Right ventricle myocardium superior (tissue), 1 donor: ENCODE data around the gene THSD4. TPM values are rescaled to one million over a fixed set of nuclear protein-coding genes. Genes with fewer than 3 reads are reported as not detected.
A peak's percentile ranks its signal among the peaks of the same experiment; 100 is the strongest.
"Not testable (repeated sequence)": the region's sequence is repeated elsewhere in the genome, so short reads cannot be mapped to it uniquely, and the experiment has no call there.

Experiments
- ATAC-seq: fragments of 200-7000 bp; cut with Tn5 transposase; one replicate; pipeline ENCODE4 v1.9.1; 2020; ENCODE audit warnings: mild to moderate bottlenecking; ENCODE audit not compliant: poor library complexity
- DNase-seq: peaks from one replicate; pipeline ENCODE4 v3.0.0-alpha.2; 2020
- intact Hi-C: fragments of 100-400 bp; cut with DNase I; formaldehyde crosslinking; loops from one replicate; pipeline ENCODE4 v1.11.2; 2022
- total RNA-seq: library from RNA; stranded (reverse); fragmentation: NEBNext Ultra II Directional; extraction: Animal tissue kit (Norgen Biotek cat#: 25700); gene quantifications from one replicate; pipeline ENCODE4 v1.2.1, GENCODE V29; 2021
- donor health status: DM: no; HTN: yes; CAD: no; lungs with severe emphysema.

Gene THSD4
- total RNA-seq, 1 donor from 2014 or later: 75.6 TPM

- intact Hi-C loops: no loop called here
- ATAC-seq (peak; percentile 12), DNase-seq (no peak)
Measured at GRCh38 chr15:71364117-71364584, 248.9 kb downstream of the THSD4 start.

- no peak for DNase-seq
- intact Hi-C loops: no loop called here
- ATAC-seq: no peak
Measured at GRCh38 chr15:71366522-71366921, 251.3 kb downstream of the THSD4 start.

GRCh38 chr15:71366926-71367325, 251.7 kb downstream of the THSD4 start:
- DNase-seq (no peak), ATAC-seq (peak; percentile 25)
- intact Hi-C loops: no loop called here

- intact Hi-C loops, ATAC-seq, DNase-seq: not testable (repeated sequence)
Measured at GRCh38 chr15:71367737-71368136, 252.5 kb downstream of the THSD4 start.

GRCh38 chr15:71372769-71373168, 257.5 kb downstream of the THSD4 start:
- ATAC-seq, intact Hi-C loops, DNase-seq: not testable (repeated sequence)

- ATAC-seq (peak; percentile 75), DNase-seq (no peak)
- intact Hi-C loops: no loop called here
Measured at GRCh38 chr15:71373917-71374316, 258.6 kb downstream of the THSD4 start.

GRCh38 chr15:71374607-71375352, 259.5 kb downstream of the THSD4 start:
- ATAC-seq (peak; percentile 47), DNase-seq (no peak)
- intact Hi-C loops: no loop called here

- DNase-seq (no peak), ATAC-seq (no peak)
- intact Hi-C loops: no loop called here
Measured at GRCh38 chr15:71375934-71376333, 260.7 kb downstream of the THSD4 start.

GRCh38 chr15:71379893-71380292, 264.6 kb downstream of the THSD4 start:
- DNase-seq: no peak
- ATAC-seq: no peak
- intact Hi-C loops: no loop called here

GRCh38 chr15:71380345-71380744, 265.1 kb downstream of the THSD4 start:
- intact Hi-C loops: no loop called here
- DNase-seq (no peak), ATAC-seq (no peak)

- no peak for DNase-seq
- intact Hi-C loops: no loop called here
- no peak for ATAC-seq
Measured at GRCh38 chr15:71384501-71384900, 269.2 kb downstream of the THSD4 start.

GRCh38 chr15:71385026-71385425, 269.8 kb downstream of the THSD4 start:
- ATAC-seq: peak; percentile 8
- no peak for DNase-seq
- intact Hi-C loops: loop anchor here (5.0 kb wide), 1 partner anchor 57 kb away; no protein-coding TSS in a partner anchor

- DNase-seq (no peak), ATAC-seq (peak; percentile 51)
- intact Hi-C loops: loop anchor here (5.0 kb wide), 1 partner anchor 57 kb away; no protein-coding TSS in a partner anchor
Measured at GRCh38 chr15:71385457-71385856, 270.2 kb downstream of the THSD4 start.

- DNase-seq (no peak), ATAC-seq (peak; percentile 16)
- intact Hi-C loops: loop anchor here (5.0 kb wide), 1 partner anchor 56 kb away; no protein-coding TSS in a partner anchor
Measured at GRCh38 chr15:71386005-71386404, 270.7 kb downstream of the THSD4 start.

- no peak for DNase-seq
- intact Hi-C loops: loop anchor here (5.0 kb wide), 1 partner anchor 56 kb away; no protein-coding TSS in a partner anchor
- ATAC-seq: peak; percentile 69
Measured at GRCh38 chr15:71386448-71387236, 271.4 kb downstream of the THSD4 start.

- intact Hi-C loops: loop anchor here (5.0 kb wide), 1 partner anchor 54 kb away; no protein-coding TSS in a partner anchor
- DNase-seq (no peak), ATAC-seq (no peak)
Measured at GRCh38 chr15:71387810-71388209, 272.5 kb downstream of the THSD4 start.

- intact Hi-C loops: no loop called here
- ATAC-seq (no peak), DNase-seq (no peak)
Measured at GRCh38 chr15:71390096-71390495, 274.8 kb downstream of the THSD4 start.

- no peak for DNase-seq
- intact Hi-C loops: no loop called here
- ATAC-seq: peak; percentile 36
Measured at GRCh38 chr15:71391421-71392088, 276.3 kb downstream of the THSD4 start.

- DNase-seq (no peak), ATAC-seq (no peak)
- intact Hi-C loops: no loop called here
Measured at GRCh38 chr15:71392861-71393283, 277.6 kb downstream of the THSD4 start.
